ENCODE data around the gene CTU2.
A peak's percentile ranks its signal among the peaks of the same experiment; 100 is the strongest.

The CTU2 gene

GRCh38 chr16:88695218-88695617 lies 11.1 kb upstream of the CTU2 start:
- no peak for TF ChIP-seq CTCF (IDR thresholded peaks at IDR 0.05)

- TF ChIP-seq CTCF (IDR thresholded peaks at IDR 0.05) = no peak
Measured at GRCh38 chr16:88695753-88696152, 10.6 kb upstream of the CTU2 start.

GRCh38 chr16:88696441-88696840 lies 9.9 kb upstream of the CTU2 start:
- no peak for TF ChIP-seq CTCF (IDR thresholded peaks at IDR 0.05)

- TF ChIP-seq CTCF (IDR thresholded peaks at IDR 0.05) = no peak
Measured at GRCh38 chr16:88697116-88697830, 9.0 kb upstream of the CTU2 start.

GRCh38 chr16:88697831-88698615 lies 8.3 kb upstream of the CTU2 start:
- TF ChIP-seq CTCF (IDR thresholded peaks at IDR 0.05) = peak; percentile 44

- TF ChIP-seq CTCF (IDR thresholded peaks at IDR 0.05) = no peak
Measured at GRCh38 chr16:88698646-88699045, 7.7 kb upstream of the CTU2 start.

GRCh38 chr16:88699180-88699579 lies 7.1 kb upstream of the CTU2 start:
- no peak for TF ChIP-seq CTCF (IDR thresholded peaks at IDR 0.05)
